IMR-90 (cell line): ENCODE data around the gene PDE11A. TPM values are rescaled to one million over a fixed set of nuclear protein-coding genes. Genes with fewer than 3 reads are reported as not detected.

Experiments used
- ATAC-seq: fragments of 200-7000 bp; cut with Tn5 transposase; 2 replicates; pipeline ENCODE4 v1.9.1; 2020; ENCODE audit warnings: low read depth, mild to moderate bottlenecking, moderate library complexity
- BruUV-seq: library from RNA; stranded (reverse); fragments of 400-500 nt; replicated peaks from 2 replicates; lab custom pipeline; 2021; lab: Mats Ljungman, UMichigan
- CTCF ChIA-PET: fragments of 300-600 bp; formaldehyde crosslinking; extraction: SDS; loops from one replicate; lab custom pipeline; 2021; ENCODE audit warnings: antibody characterized with exemption; lab: Yijun Ruan, JAX
- POLR2A ChIA-PET: fragments of 300-600 bp; sonication (Branson Sonifier 250); formaldehyde crosslinking; loops from one replicate; lab custom pipeline; 2022; ENCODE audit warnings: antibody characterized with exemption; ENCODE audit not compliant: unreplicated experiment; lab: Charles Lee
- DNase-seq: peaks from one replicate; pipeline ENCODE4 v3.0.0; 2013
- H2AFZ ChIP-seq: replicated peaks from 2 replicates; pipeline ENCODE3; 2013; ENCODE audit warnings: low read length, mild to moderate bottlenecking; ENCODE audit not compliant: poor library complexity
- H2AK5ac ChIP-seq: 2 replicates; pipeline ENCODE4 v1.6.1; 2013; ENCODE audit warnings: low read depth, low read length, inconsistent platforms
- H2AK9ac ChIP-seq: replicated peaks from 2 replicates; pipeline ENCODE3; 2013; ENCODE audit warnings: mild to moderate bottlenecking, low read depth, low read length, moderate library complexity; ENCODE audit not compliant: poor library complexity
- H2BK120ac ChIP-seq: 2 replicates; pipeline ENCODE4 v1.6.1; 2013; ENCODE audit warnings: low read depth, low read length, inconsistent platforms
- H2BK15ac ChIP-seq: 3 replicates; pipeline ENCODE4 v1.6.1; 2013; ENCODE audit warnings: low read depth, low read length, inconsistent platforms
- H2BK20ac ChIP-seq: 2 replicates; pipeline ENCODE4 v1.6.1; 2013; ENCODE audit warnings: low read depth, mild to moderate bottlenecking, inconsistent platforms, low read length, moderate library complexity
- H2BK5ac ChIP-seq: 2 replicates; pipeline ENCODE4 v1.6.1; 2013; ENCODE audit warnings: mild to moderate bottlenecking, low read depth, low read length, inconsistent platforms; ENCODE audit not compliant: poor library complexity, severe bottlenecking
- H3K14ac ChIP-seq: replicated peaks from 2 replicates; pipeline ENCODE4 v1.6.1; 2013; ENCODE audit warnings: low read depth, low read length, inconsistent platforms
- H3K18ac ChIP-seq: 2 replicates; pipeline ENCODE4 v1.6.1; 2013; ENCODE audit warnings: low read depth, low read length, control low read depth
- H3K23ac ChIP-seq: 2 replicates; pipeline ENCODE4 v1.6.1; 2013; ENCODE audit warnings: low read depth, low read length, inconsistent platforms
- H3K27ac ChIP-seq: 2 replicates; pipeline ENCODE4 v1.5.1; 2013; ENCODE audit warnings: mild to moderate bottlenecking, control low read depth, low read length; ENCODE audit not compliant: insufficient read depth
- H3K27me3 ChIP-seq: 2 replicates; pipeline ENCODE4 v1.6.1; 2013; ENCODE audit warnings: low read length; ENCODE audit not compliant: control insufficient read depth, insufficient read depth
- H3K36me3 ChIP-seq: 2 replicates; pipeline ENCODE4 v1.6.1; 2013; ENCODE audit warnings: low read length, mixed read lengths; ENCODE audit not compliant: control insufficient read depth, insufficient read depth
- H3K4ac ChIP-seq: 2 replicates; pipeline ENCODE4 v1.6.1; 2013; ENCODE audit warnings: low read depth, low read length, inconsistent platforms
- H3K4me1 ChIP-seq: 2 replicates; pipeline ENCODE4 v1.6.1; 2013; ENCODE audit warnings: low read length, mixed read lengths; ENCODE audit not compliant: control insufficient read depth, insufficient read depth
- H3K4me2 ChIP-seq: 2 replicates; pipeline ENCODE4 v1.6.1; 2013; ENCODE audit warnings: low read depth, mild to moderate bottlenecking, control low read depth, low read length, moderate library complexity
- H3K4me3 ChIP-seq: 2 replicates; pipeline ENCODE4 v1.5.1; 2013; ENCODE audit warnings: low read depth, mild to moderate bottlenecking, control low read depth, low read length, moderate library complexity; ENCODE audit not compliant: insufficient read depth
- H3K56ac ChIP-seq: 2 replicates; pipeline ENCODE4 v1.6.1; 2013; ENCODE audit warnings: low read length, inconsistent platforms; ENCODE audit not compliant: insufficient read depth; ENCODE audit errors: extremely low read depth
- H3K79me1 ChIP-seq, 2 experiments: 2 replicates each; pipeline ENCODE4 v1.6.1; 2013; ENCODE audit warnings: low read length in 2 of 2, inconsistent platforms in 1 of 2, low read depth in 1 of 2
- H3K9ac ChIP-seq: 2 replicates; pipeline ENCODE4 v1.6.1; 2013; ENCODE audit warnings: low read depth, low read length, control low read depth
- H3K9me1 ChIP-seq: 2 replicates; pipeline ENCODE4 v1.6.1; 2013; ENCODE audit warnings: low read length, inconsistent platforms; ENCODE audit not compliant: insufficient read depth
- H3K9me3 ChIP-seq: 2 replicates; pipeline ENCODE4 v1.6.1; 2013; ENCODE audit warnings: low read length; ENCODE audit not compliant: control insufficient read depth, insufficient read depth
- H4K20me1 ChIP-seq: 2 replicates; pipeline ENCODE4 v1.6.1; 2013; ENCODE audit warnings: low read length, inconsistent platforms; ENCODE audit not compliant: insufficient read depth
- H4K5ac ChIP-seq: 2 replicates; pipeline ENCODE4 v1.6.1; 2013; ENCODE audit warnings: mild to moderate bottlenecking, low read depth, low read length, control low read depth
- H4K8ac ChIP-seq, 2 experiments: 2 replicates each; pipeline ENCODE4 v1.6.1; 2013; ENCODE audit warnings: low read depth in 2 of 2, low read length in 2 of 2, control low read depth in 1 of 2, inconsistent platforms in 1 of 2
- H4K91ac ChIP-seq: 2 replicates; pipeline ENCODE4 v1.6.1; 2013; ENCODE audit warnings: low read depth, low read length, inconsistent platforms; ENCODE audit not compliant: insufficient read depth
- CHD1 ChIP-seq: IDR thresholded peaks from 2 replicates; pipeline ENCODE4 v1.6.1; 2012; ENCODE audit warnings: low read depth, low read length, improper control_type of control experiment
- MXI1 ChIP-seq: IDR thresholded peaks from 2 replicates; pipeline ENCODE4 v1.6.1; 2012; ENCODE audit warnings: low read depth, mild to moderate bottlenecking, low read length, moderate library complexity, borderline replicate concordance
- RAD21 ChIP-seq: IDR thresholded peaks from 2 replicates; pipeline ENCODE4 v1.6.1; 2012; ENCODE audit warnings: low read length, improper control_type of control experiment
- RCOR1 ChIP-seq: IDR thresholded peaks from 2 replicates; pipeline ENCODE4 v1.6.1; 2012; ENCODE audit warnings: mild to moderate bottlenecking, low read length, improper control_type of control experiment; ENCODE audit not compliant: insufficient replicate concordance
- SMC3 ChIP-seq: fragments of 150-350 bp; IDR thresholded peaks from 2 replicates; pipeline ENCODE4 v1.6.1; 2016; ENCODE audit warnings: low read depth, mild to moderate bottlenecking, antibody characterized with exemption, low read length, moderate library complexity
- WGBS, 2 experiments: methylation state at CpG; one replicate each; pipeline versions ENCODE4 v1.1.5 to v1.1.7; 2013; ENCODE audit warnings: missing lambda C conversion rate in 2 of 2; ENCODE audit not compliant: insufficient read length in 1 of 2; ENCODE audit errors: extremely low coverage in 2 of 2; 5-methylcytosine and 5-hydroxymethylcytosine counted together
- dilution Hi-C: fragments of 300-500 bp; cut with HindIII; formaldehyde crosslinking; loops from one replicate; pipeline ENCODE4 v1.14.3; 2018; ENCODE audit warnings: low sequenced_read_pairs; ENCODE audit not compliant: unreplicated experiment
- in situ Hi-C: fragments of 300-500 bp; cut with MboI; formaldehyde crosslinking; loops from 3 replicates; pipeline ENCODE4 v1.14.3; 2019; ENCODE audit warnings: low sequenced_read_pairs, inconsistent platforms, mixed read lengths
- intact Hi-C: fragments of 100-400 bp; cut with micrococcal nuclease; formaldehyde crosslinking; loops from 2 replicates; pipeline ENCODE4 v1.10.0; 2022
- polyA plus RNA-seq, 3 experiments: library from polyadenylated mRNA; depleted of rRNA; stranded (reverse); fragments of >200 nt; gene quantifications; 2 replicates each; pipeline ENCODE4 v1.2.3, GENCODE V29; 2012; ENCODE audit warnings: low replicate concordance in 1 of 3
- total RNA-seq: library from RNA; depleted of rRNA; stranded (reverse); fragments of >200 nt; gene quantifications from 2 replicates; pipeline ENCODE4 v1.2.3, GENCODE V29; 2012

The PDE11A gene
- total and polyA plus RNA-seq, 2 of the 4 experiments (the other 2 are of a cell fraction), result 0.21 to 0.72 TPM

GRCh38 chr2:177622521-177622920, 450.1 kb downstream of the PDE11A start:
- no peak overlapping the region for H2BK5ac ChIP-seq
- H3K4me3 ChIP-seq, result no peak overlapping the region
- no peak overlapping the region for H2BK20ac ChIP-seq
- H2AK9ac ChIP-seq, result no peak overlapping the region
- no peak overlapping the region for H2AK5ac ChIP-seq
- no peak overlapping the region for H3K56ac ChIP-seq
- H3K9me3 ChIP-seq, result no peaks in the 10 kb centered on the region
- no peak for ATAC-seq
- no peak overlapping the region for H4K91ac ChIP-seq
- no peak overlapping the region for H2AFZ ChIP-seq
- no peak overlapping the region for H3K4ac ChIP-seq
- BruUV-seq, result no TSS peak
- H3K27ac ChIP-seq, result no peak overlapping the region
- H4K20me1 ChIP-seq, result no peaks in the 10 kb centered on the region
- DNase-seq, result no peak
- no peak overlapping the region for H4K8ac ChIP-seq
- H3K9me1 ChIP-seq, result no peaks in the 10 kb centered on the region; the same call in 1 of the 2 replicates
- no peak overlapping the region for H3K4me2 ChIP-seq
- H3K27me3 ChIP-seq, result no peaks in the 10 kb centered on the region; the same call in 1 of the 2 replicates
- H3K9ac ChIP-seq, result no peak overlapping the region
- no peak overlapping the region for H4K5ac ChIP-seq
- no peak overlapping the region for H3K23ac ChIP-seq
- no peak overlapping the region for H2BK120ac ChIP-seq
- no peaks in the 10 kb centered on the region for H3K36me3 ChIP-seq
- 0 out of 4 replicates have a peak, but pooled peaks cover 0 to 3% of the 10 kb centered on the region in 2 experiments for H3K79me1 ChIP-seq
- no peaks in the 10 kb centered on the region; the same call in 1 of the 2 replicates for H3K4me1 ChIP-seq
- no peak overlapping the region for H3K14ac ChIP-seq
- H2BK15ac ChIP-seq, result no peak overlapping the region
- intact Hi-C loops (no loop called here), in situ Hi-C loops (no loop called here), dilution Hi-C loops (no loop called here)
- ChIA-PET POLR2A (no interaction called here), CTCF (no interaction called here)
- TF ChIP-seq CHD1 (no peak), MXI1 (no peak), SMC3 (no peak), RCOR1 (no peak), RAD21 (no peak)
- no peak overlapping the region for H3K18ac ChIP-seq
- WGBS, 2 experiments, result no CpG with 5 or more reads among the region's 4 CpGs
